HL-60 (cell line): ENCODE measurements around the gene GPR137B.

ENCODE experiments used
- CTCF ChIP-seq: IDR thresholded peaks from one replicate; pipeline ENCODE4 v1.5.1; 2011; ENCODE audit warnings: low read length, control low read depth, inconsistent platforms; ENCODE audit not compliant: insufficient read depth
- GABPA ChIP-seq: IDR thresholded peaks from 2 replicates; pipeline ENCODE4 v1.6.1; 2012; ENCODE audit warnings: low read depth
- POLR2AphosphoS5 ChIP-seq: IDR thresholded peaks from 2 replicates; pipeline ENCODE4 v1.6.1; 2012; ENCODE audit warnings: low read depth
- REST ChIP-seq: IDR thresholded peaks from 2 replicates; pipeline ENCODE4 v1.6.1; 2012; ENCODE audit warnings: low read depth; ENCODE audit not compliant: insufficient replicate concordance
- SPI1 ChIP-seq: IDR thresholded peaks from 2 replicates; pipeline ENCODE4 v1.6.1; 2012; ENCODE audit warnings: low read depth, mild to moderate bottlenecking, borderline replicate concordance

GRCh38 chr1:236155399-236155767 lies 13.0 kb downstream of the GPR137B start:
- no peak for TF ChIP-seq GABPA
- no peak for TF ChIP-seq CTCF
- TF ChIP-seq REST: no peak
- TF ChIP-seq POLR2AphosphoS5: no peak
- TF ChIP-seq SPI1: no peak
